GM23248 (cell line): ENCODE measurements around the gene CFAP65.

Experiments used
- EZH2 ChIP-seq: fragments of 200-600 bp; sonication (generic); IDR thresholded peaks from 2 replicates; pipeline ENCODE4 v1.6.1; 2018; ENCODE audit warnings: antibody characterized with exemption, mild to moderate bottlenecking; ENCODE audit not compliant: insufficient read depth, poor library complexity, severe bottlenecking
- EZH2phosphoT487 ChIP-seq: fragments of 200-600 bp; sonication (generic); IDR thresholded peaks from 2 replicates; pipeline ENCODE4 v1.6.1; 2018; ENCODE audit warnings: antibody characterized with exemption, moderate library complexity, mild to moderate bottlenecking, low read depth; ENCODE audit not compliant: insufficient read depth

DNA sequence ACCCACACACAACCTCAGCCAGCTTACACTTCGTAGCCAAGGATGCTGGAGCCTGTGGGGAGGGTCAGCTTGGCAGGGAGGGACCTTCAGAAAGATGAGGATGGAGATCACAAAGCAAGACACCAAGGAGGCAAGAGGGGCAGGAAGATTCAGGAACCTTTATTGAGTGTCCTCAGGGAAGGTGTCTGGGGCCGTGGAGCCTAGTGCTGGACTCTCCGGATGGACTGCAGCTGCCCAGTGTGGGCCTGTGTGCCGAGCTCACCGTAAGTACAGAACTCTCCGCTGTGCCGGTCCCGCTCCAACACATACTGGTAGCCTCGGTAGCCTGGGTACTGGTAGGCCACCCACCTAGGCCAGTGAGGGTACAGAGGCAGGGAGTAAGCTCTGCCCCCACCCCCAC, 51.3 kb downstream of the CFAP65 start:
- TF ChIP-seq EZH2phosphoT487: no peak
- peak; percentile 6 for TF ChIP-seq EZH2
